ENCODE data around the gene GRID1. TPM values are rescaled to one million over a fixed set of nuclear protein-coding genes. Genes with fewer than 3 reads are reported as not detected.

GRID1 gene
- total RNA-seq, 1 experiment from 2014 or later = 5.6 TPM

GRCh38 chr10:86335831-86336230 is 30.8 kb downstream of the GRID1 start:
- intact Hi-C loops (cut with micrococcal nuclease) = no loop called here
- no peak overlapping the region for H3K4me3 ChIP-seq (replicated peaks in 1 of 2; ENCODE audit: low read depth in 1 of 2, low read length in 2 of 2)
- H3K79me2 ChIP-seq (ENCODE audit: insufficient read depth, low read length) = no peaks in the 10 kb centered on the region
- no peak for DNase-seq (ENCODE audit: low read depth, low spot score)
- H3K9me2 ChIP-seq (ENCODE audit: insufficient read depth) = no peaks in the 10 kb centered on the region
- no peak overlapping the region for H3K9ac ChIP-seq (ENCODE audit: low read length)
- no TSS peak for BruUV-seq (replicated peaks)
- H3K36me3 ChIP-seq (ENCODE audit: control insufficient read depth in 1 of 2, insufficient read depth in 2 of 2, low read length in 2 of 2) = no peaks in the 10 kb centered on the region
- H3K4me1 ChIP-seq (ENCODE audit: control insufficient read depth in 1 of 2, insufficient read depth in 2 of 2, low read length in 2 of 2) = peaks cover 2 to 9% of the 10 kb centered on the region in 2 experiments; a peak in 2 of 4 replicates
- POLR2A ChIA-PET = no interaction called here
- CTCF ChIA-PET = no interaction called here
- no peak overlapping the region for H2AFZ ChIP-seq (ENCODE audit: low read depth, low read length, poor library complexity, severe bottlenecking)
- ATAC-seq = no peak
- RAD21 ChIA-PET (ENCODE audit: low non-redundant PET in 1 of 2, low total read pairs in 2 of 2, uncharacterized antibody in 2 of 2, unreplicated experiment in 2 of 2) = no interaction called here
- H3K27ac ChIP-seq (ENCODE audit: low read depth, low read length) = no peak overlapping the region
- no peaks in the 10 kb centered on the region for H4K20me1 ChIP-seq (ENCODE audit: insufficient read depth)
- no peaks in the 10 kb centered on the region for H3K27me3 ChIP-seq (ENCODE audit: insufficient read depth, low read length)
- H3K9me3 ChIP-seq (ENCODE audit: control insufficient read depth in 1 of 2, insufficient read depth in 1 of 2, low read depth in 1 of 2, low read length in 2 of 2) = no peaks in the 10 kb centered on the region
- no peak for TF ChIP-seq REST (IDR thresholded peaks at IDR 0.05; ENCODE audit: low read depth)
- H3K4me2 ChIP-seq (ENCODE audit: low read length) = no peak overlapping the region

- H4K20me1 ChIP-seq (ENCODE audit: insufficient read depth) = no peaks in the 10 kb centered on the region
- H3K27ac ChIP-seq (ENCODE audit: low read depth, low read length) = no peak overlapping the region
- no TSS peak for BruUV-seq (replicated peaks)
- H3K4me1 ChIP-seq (ENCODE audit: control insufficient read depth in 1 of 2, insufficient read depth in 2 of 2, low read length in 2 of 2) = peaks cover 2 to 9% of the 10 kb centered on the region in 2 experiments; a peak in 2 of 4 replicates
- TF ChIP-seq SIN3A (IDR thresholded peaks at IDR 0.05; ENCODE audit: low read depth) (no peak), ATF3 (IDR thresholded peaks at IDR 0.05) (no peak), SRF (IDR thresholded peaks at IDR 0.05; ENCODE audit: low read depth) (no peak), CBX3 (IDR thresholded peaks at IDR 0.05; ENCODE audit: low read depth) (no peak), ELF1 (IDR thresholded peaks at IDR 0.05; ENCODE audit: borderline replicate concordance, low read depth) (no peak), CEBPB (IDR thresholded peaks at IDR 0.05; ENCODE audit: low read depth) (no peak), POLR2AphosphoS5 (IDR thresholded peaks at IDR 0.05; ENCODE audit: low read depth, low read length) (no peak), TCF7L2 (IDR thresholded peaks at IDR 0.05; ENCODE audit: borderline replicate concordance, extremely low read depth, insufficient read depth, insufficient read length) (no peak), YY1 (IDR thresholded peaks at IDR 0.05; ENCODE audit: extremely low read depth, insufficient replicate concordance, low read depth, low read length) (no peak), ZBTB33 (IDR thresholded peaks at IDR 0.05; ENCODE audit: extremely low read depth, insufficient replicate concordance, low read length) (no peak)
- H3K27me3 ChIP-seq (ENCODE audit: insufficient read depth, low read length) = no peaks in the 10 kb centered on the region
- H3K9ac ChIP-seq (ENCODE audit: low read length) = no peak overlapping the region
- H3K79me2 ChIP-seq (ENCODE audit: insufficient read depth, low read length) = no peaks in the 10 kb centered on the region
- no peak for DNase-seq (ENCODE audit: low read depth, low spot score)
- intact Hi-C loops (cut with micrococcal nuclease) = no loop called here
- no peak overlapping the region for H3K4me2 ChIP-seq (ENCODE audit: low read length)
- no peaks in the 10 kb centered on the region for H3K36me3 ChIP-seq (ENCODE audit: control insufficient read depth in 1 of 2, insufficient read depth in 2 of 2, low read length in 2 of 2)
- ChIA-PET RAD21 (ENCODE audit: low non-redundant PET in 1 of 2, low total read pairs in 2 of 2, uncharacterized antibody in 2 of 2, unreplicated experiment in 2 of 2) (no interaction called here), POLR2A (no interaction called here), CTCF (no interaction called here)
- ATAC-seq = no peak
- no peaks in the 10 kb centered on the region for H3K9me3 ChIP-seq (ENCODE audit: control insufficient read depth in 1 of 2, insufficient read depth in 1 of 2, low read depth in 1 of 2, low read length in 2 of 2)
- H3K4me3 ChIP-seq (replicated peaks in 1 of 2; ENCODE audit: low read depth in 1 of 2, low read length in 2 of 2) = no peak overlapping the region
- no peak overlapping the region for H2AFZ ChIP-seq (ENCODE audit: low read depth, low read length, poor library complexity, severe bottlenecking)
- H3K9me2 ChIP-seq (ENCODE audit: insufficient read depth) = no peaks in the 10 kb centered on the region
Observed at GRCh38 chr10:86335257-86335656, 31.3 kb downstream of the GRID1 start.

Data from HCT116 (cell line).